ENCODE data around the gene TRPC4.

DNA sequence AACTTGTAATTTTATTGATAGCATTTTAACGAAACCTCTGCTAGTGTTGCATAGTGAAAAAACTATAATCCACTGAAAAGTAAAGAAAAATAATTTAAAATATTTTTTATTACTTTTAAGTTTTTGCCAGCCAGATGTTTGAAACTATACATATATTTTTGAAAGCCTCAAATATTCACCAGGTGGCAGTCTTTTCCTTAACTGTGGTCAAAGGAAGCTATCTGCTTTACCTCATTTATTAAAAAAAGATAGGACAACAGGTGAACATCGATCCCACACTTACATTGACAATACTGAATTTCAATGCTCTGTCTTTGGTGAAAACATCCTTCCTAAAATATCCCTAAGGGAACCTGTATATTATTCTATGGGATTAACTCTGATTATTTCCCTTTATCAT lies 100.5 kb downstream of the TRPC4 start:
- TF ChIP-seq, protein P1, sequence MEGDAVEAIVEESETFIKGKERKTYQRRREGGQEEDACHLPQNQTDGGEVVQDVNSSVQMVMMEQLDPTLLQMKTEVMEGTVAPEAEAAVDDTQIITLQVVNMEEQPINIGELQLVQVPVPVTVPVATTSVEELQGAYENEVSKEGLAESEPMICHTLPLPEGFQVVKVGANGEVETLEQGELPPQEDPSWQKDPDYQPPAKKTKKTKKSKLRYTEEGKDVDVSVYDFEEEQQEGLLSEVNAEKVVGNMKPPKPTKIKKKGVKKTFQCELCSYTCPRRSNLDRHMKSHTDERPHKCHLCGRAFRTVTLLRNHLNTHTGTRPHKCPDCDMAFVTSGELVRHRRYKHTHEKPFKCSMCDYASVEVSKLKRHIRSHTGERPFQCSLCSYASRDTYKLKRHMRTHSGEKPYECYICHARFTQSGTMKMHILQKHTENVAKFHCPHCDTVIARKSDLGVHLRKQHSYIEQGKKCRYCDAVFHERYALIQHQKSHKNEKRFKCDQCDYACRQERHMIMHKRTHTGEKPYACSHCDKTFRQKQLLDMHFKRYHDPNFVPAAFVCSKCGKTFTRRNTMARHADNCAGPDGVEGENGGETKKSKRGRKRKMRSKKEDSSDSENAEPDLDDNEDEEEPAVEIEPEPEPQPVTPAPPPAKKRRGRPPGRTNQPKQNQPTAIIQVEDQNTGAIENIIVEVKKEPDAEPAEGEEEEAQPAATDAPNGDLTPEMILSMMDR (conservative IDR thresholded peaks at IDR 0.05; ENCODE audit: low read length): peak; percentile 23
- TF ChIP-seq EZH2phosphoT487 (IDR thresholded peaks at IDR 0.05; ENCODE audit: borderline replicate concordance): no peak
